GM12873 (cell line): ENCODE measurements around the gene KCNA3.

Experiments used
- TF ChIP-seq, protein P1 (sequence below): IDR thresholded peaks from 2 replicates; pipeline ENCODE4 v1.5.1; 2012; ENCODE audit warnings: low read depth, mild to moderate bottlenecking, moderate library complexity, low read length, control low read depth; ENCODE audit not compliant: insufficient read depth; ENCODE audit errors: missing control alignments

KCNA3 gene

DNA sequence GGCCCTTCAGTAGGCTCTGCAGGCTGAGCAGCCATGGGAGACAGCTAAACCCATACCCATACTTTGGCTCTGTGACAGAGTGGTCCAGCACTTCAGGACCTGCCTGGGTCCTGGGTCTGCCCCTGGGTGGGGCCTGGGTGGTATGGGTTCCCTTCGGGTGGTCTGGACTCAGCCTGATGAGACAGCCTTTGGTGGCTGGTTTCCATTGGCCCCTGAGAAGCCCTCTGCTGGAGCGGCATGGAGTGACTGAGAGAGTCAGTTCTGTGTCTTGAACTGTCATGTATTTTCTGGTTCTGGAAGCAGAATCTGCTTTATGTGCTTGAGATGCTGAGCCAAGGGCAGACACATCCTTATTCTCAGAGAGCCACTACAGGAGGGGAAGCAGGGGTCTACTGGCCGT, 37.3 kb downstream of the KCNA3 start:
- TF ChIP-seq, protein P1, sequence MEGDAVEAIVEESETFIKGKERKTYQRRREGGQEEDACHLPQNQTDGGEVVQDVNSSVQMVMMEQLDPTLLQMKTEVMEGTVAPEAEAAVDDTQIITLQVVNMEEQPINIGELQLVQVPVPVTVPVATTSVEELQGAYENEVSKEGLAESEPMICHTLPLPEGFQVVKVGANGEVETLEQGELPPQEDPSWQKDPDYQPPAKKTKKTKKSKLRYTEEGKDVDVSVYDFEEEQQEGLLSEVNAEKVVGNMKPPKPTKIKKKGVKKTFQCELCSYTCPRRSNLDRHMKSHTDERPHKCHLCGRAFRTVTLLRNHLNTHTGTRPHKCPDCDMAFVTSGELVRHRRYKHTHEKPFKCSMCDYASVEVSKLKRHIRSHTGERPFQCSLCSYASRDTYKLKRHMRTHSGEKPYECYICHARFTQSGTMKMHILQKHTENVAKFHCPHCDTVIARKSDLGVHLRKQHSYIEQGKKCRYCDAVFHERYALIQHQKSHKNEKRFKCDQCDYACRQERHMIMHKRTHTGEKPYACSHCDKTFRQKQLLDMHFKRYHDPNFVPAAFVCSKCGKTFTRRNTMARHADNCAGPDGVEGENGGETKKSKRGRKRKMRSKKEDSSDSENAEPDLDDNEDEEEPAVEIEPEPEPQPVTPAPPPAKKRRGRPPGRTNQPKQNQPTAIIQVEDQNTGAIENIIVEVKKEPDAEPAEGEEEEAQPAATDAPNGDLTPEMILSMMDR: peak; percentile 19

DNA sequence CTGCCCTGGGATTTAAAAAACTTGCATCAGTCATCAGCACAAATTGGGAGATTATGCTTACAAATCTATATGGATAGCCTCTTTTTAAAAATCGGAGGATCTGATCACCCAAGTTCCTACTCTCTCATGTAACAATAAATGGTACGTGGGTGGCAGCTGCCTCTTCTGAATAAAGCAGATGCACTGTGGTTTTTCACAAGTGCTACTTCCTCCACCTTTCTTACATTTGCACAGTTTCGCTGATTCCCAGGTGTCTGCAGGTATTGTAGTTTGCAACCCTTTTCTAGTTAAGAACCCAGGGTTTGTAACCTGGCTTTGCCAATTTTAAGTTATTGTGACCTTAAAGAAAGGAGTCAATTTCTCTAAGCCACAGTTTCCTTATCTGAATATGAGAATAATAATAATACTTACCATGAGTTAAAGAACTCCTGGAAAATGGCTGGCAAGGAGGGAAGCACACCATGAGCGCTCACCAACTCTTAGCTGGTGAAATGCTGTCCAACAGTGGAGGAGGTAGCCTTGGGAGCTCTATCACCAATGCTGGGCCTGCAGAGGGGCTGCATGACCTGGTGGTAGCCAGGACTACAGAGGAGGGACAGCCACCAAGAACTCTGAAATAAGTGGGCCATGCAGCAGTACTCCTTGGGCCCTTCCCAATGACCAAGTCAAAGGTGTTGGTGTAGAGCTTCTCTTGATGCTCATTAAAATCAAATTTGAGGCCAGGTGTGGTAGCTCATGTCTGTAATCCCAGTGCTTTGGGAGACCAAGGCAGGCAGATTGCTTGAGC, 38.4 kb downstream of the KCNA3 start:
- TF ChIP-seq, protein P1: no peak

- TF ChIP-seq, protein P1: no peak
Observed at GRCh38 chr1:110635434-110635833, 39.3 kb downstream of the KCNA3 start.

DNA sequence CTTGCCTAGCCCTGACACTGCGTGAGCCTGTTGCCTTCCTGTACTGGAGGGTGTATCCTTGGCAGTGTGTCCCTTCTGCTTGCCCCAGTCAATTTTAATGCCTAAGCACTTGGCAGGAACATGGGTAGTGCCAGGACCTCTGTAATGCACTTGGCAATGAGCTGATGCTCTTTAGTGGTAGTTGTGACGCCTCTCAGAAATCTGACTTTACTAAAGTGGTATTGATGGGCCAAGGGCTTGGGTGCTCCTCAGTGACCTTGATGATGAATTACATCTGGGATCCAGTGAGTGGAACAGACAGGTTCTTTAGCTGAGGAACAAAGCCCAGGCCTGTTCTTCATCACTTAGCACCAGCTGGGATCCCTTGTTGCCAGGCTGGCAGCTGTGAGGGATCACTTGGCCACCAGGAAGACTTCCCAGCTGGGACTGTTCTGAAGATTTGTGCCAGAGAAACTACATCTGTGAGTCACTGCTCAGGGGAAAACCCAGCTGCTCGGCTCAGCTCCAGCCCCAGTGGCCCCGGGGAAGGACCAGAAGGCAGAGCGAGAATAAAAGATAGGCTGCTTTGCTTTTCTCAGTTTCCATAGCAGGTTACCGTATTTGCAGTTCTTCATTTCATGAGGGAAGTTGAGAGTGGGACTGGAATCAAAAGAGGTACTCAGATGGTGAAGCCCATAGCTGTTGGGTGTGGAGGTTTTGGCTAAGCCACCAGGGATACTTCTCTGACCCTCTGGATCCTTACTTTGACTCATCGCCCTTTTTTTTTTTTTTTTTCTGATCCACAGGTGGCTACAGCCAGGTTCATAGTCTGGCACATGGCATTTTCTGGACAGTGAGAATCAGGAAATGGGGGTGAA, 40.1 kb downstream of the KCNA3 start:
- TF ChIP-seq, protein P1: no peak

DNA sequence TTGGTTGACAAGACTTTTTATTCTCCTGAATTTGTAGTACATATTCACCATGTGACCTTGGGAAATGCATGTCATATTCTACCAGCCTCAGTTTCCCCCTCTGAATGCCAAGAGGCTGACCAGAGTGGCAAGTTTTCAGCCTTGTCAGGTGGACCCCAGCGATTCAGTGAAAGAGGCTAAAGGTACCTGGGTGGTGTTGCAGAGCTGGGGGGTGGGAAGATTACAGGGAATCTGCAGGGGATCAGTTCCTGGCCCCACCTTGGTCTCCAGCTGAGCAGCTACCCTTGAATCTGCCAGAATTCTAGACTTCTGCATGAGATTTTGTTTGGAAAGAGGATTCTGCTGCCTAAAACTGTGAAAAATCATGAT, 40.7 kb downstream of the KCNA3 start:
- TF ChIP-seq, protein P1: no peak

GRCh38 chr1:110633646-110634030, 41.1 kb downstream of the KCNA3 start:
- TF ChIP-seq, protein P1: no peak
